H9 (cell line): ENCODE data around the gene FYN. TPM values are rescaled to one million over a fixed set of nuclear protein-coding genes. Genes with fewer than 3 reads are reported as not detected.

Source experiments
- DNase-seq: peaks from one replicate; pipeline ENCODE4 v3.0.0-alpha.2; 2017
- H2AFZ ChIP-seq: one replicate; pipeline ENCODE4 v1.6.1; 2013; ENCODE audit warnings: mild to moderate bottlenecking, low read length, control low read depth, moderate library complexity
- H2AK5ac ChIP-seq: 2 replicates; pipeline ENCODE4 v1.6.1; 2013; ENCODE audit warnings: low read length, control low read depth, mixed read lengths; ENCODE audit not compliant: insufficient read length
- H2BK120ac ChIP-seq: one replicate; pipeline ENCODE4 v1.6.1; 2013; ENCODE audit warnings: low read depth, mild to moderate bottlenecking, low read length, control low read depth, inconsistent platforms; ENCODE audit not compliant: poor library complexity, severe bottlenecking
- H2BK12ac ChIP-seq: 2 replicates; pipeline ENCODE4 v1.6.1; 2013; ENCODE audit warnings: low read length, control low read depth, mixed read lengths, low read depth; ENCODE audit not compliant: insufficient read length
- H2BK15ac ChIP-seq: 2 replicates; pipeline ENCODE4 v1.6.1; 2013; ENCODE audit warnings: low read depth, low read length, control low read depth
- H2BK20ac ChIP-seq: one replicate; pipeline ENCODE4 v1.6.1; 2013; ENCODE audit warnings: low read depth, mild to moderate bottlenecking, low read length, control low read depth, inconsistent platforms; ENCODE audit not compliant: poor library complexity, severe bottlenecking
- H2BK5ac ChIP-seq: 2 replicates; pipeline ENCODE4 v1.6.1; 2013; ENCODE audit warnings: low read length, control low read depth, mixed read lengths; ENCODE audit not compliant: insufficient read length
- H3K14ac ChIP-seq: 2 replicates; pipeline ENCODE4 v1.6.1; 2013; ENCODE audit warnings: low read length, control low read depth; ENCODE audit not compliant: insufficient read depth
- H3K18ac ChIP-seq: 2 replicates; pipeline ENCODE4 v1.6.1; 2013; ENCODE audit warnings: low read depth, mild to moderate bottlenecking, mixed read lengths, low read length, control low read depth; ENCODE audit not compliant: insufficient read length
- H3K23ac ChIP-seq: 2 replicates; pipeline ENCODE4 v1.6.1; 2013; ENCODE audit warnings: low read length, control low read depth, mixed read lengths, low read depth; ENCODE audit not compliant: insufficient read length
- H3K23me2 ChIP-seq: 2 replicates; pipeline ENCODE4 v1.6.1; 2013; ENCODE audit warnings: low read depth, mild to moderate bottlenecking, mixed read lengths, low read length, control low read depth; ENCODE audit not compliant: insufficient read length, poor library complexity, severe bottlenecking
- H3K27ac ChIP-seq: 2 replicates; pipeline ENCODE4 v1.5.1; 2013; ENCODE audit warnings: low read length, control low read depth, mixed read lengths, low read depth; ENCODE audit not compliant: insufficient read length
- H3K27me3 ChIP-seq: 2 replicates; pipeline ENCODE4 v1.6.1; 2013; ENCODE audit warnings: low read length, control low read depth, inconsistent platforms; ENCODE audit not compliant: insufficient read depth
- H3K4ac ChIP-seq: 2 replicates; pipeline ENCODE4 v1.6.1; 2013; ENCODE audit warnings: low read depth, mild to moderate bottlenecking, control low read depth, inconsistent platforms, low read length, moderate library complexity
- H3K4me1 ChIP-seq: 2 replicates; pipeline ENCODE4 v1.6.1; 2013; ENCODE audit warnings: low read length, control low read depth, inconsistent platforms; ENCODE audit not compliant: insufficient read depth
- H3K4me2 ChIP-seq: 2 replicates; pipeline ENCODE4 v1.6.1; 2013; ENCODE audit warnings: low read length, control low read depth, mixed read lengths; ENCODE audit not compliant: insufficient read length, insufficient read depth
- H3K56ac ChIP-seq: 2 replicates; pipeline ENCODE4 v1.6.1; 2013; ENCODE audit warnings: low read depth, mild to moderate bottlenecking, mixed read lengths, low read length, control low read depth; ENCODE audit not compliant: insufficient read length
- H3K79me1 ChIP-seq: 2 replicates; pipeline ENCODE4 v1.6.1; 2013; ENCODE audit warnings: low read depth, mild to moderate bottlenecking, moderate library complexity, low read length, control low read depth, inconsistent platforms; ENCODE audit not compliant: insufficient read depth, poor library complexity, severe bottlenecking
- H3K79me2 ChIP-seq: 2 replicates; pipeline ENCODE4 v1.6.1; 2013; ENCODE audit warnings: low read length, control low read depth, inconsistent platforms; ENCODE audit not compliant: insufficient read depth
- H3K9ac ChIP-seq: 2 replicates; pipeline ENCODE4 v1.6.1; 2013; ENCODE audit warnings: low read length, control low read depth, mixed read lengths; ENCODE audit not compliant: insufficient read length; ENCODE audit errors: extremely low read depth
- H3K9me3 ChIP-seq: one replicate; pipeline ENCODE4 v1.6.1; 2013; ENCODE audit warnings: low read depth, low read length, inconsistent platforms; ENCODE audit not compliant: control insufficient read depth
- H3T11ph ChIP-seq: one replicate; pipeline ENCODE4 v1.6.1; 2013; ENCODE audit warnings: mild to moderate bottlenecking, low read length, control low read depth, inconsistent platforms
- H4K20me1 ChIP-seq: one replicate; pipeline ENCODE4 v1.6.1; 2013; ENCODE audit not compliant: control insufficient read depth, insufficient read length, insufficient read depth
- H4K5ac ChIP-seq: 2 replicates; pipeline ENCODE4 v1.6.1; 2013; ENCODE audit warnings: low read depth, mild to moderate bottlenecking, mixed read lengths, low read length, control low read depth; ENCODE audit not compliant: insufficient read length
- H4K8ac ChIP-seq: replicated peaks from 2 replicates; pipeline ENCODE4 v1.6.1; 2013; ENCODE audit warnings: low read length, control low read depth, mixed read lengths, low read depth; ENCODE audit not compliant: insufficient read length
- H4K91ac ChIP-seq: 2 replicates; pipeline ENCODE4 v1.6.1; 2013; ENCODE audit warnings: low read depth, mild to moderate bottlenecking, moderate library complexity, mixed read lengths, low read length, control low read depth; ENCODE audit not compliant: insufficient read length
- H3K27ac Mint-ChIP-seq, 3 experiments: 2 replicates in 2 of 3; 3 replicates in 1 of 3; pipeline ENCODE4 v1.8.0; 2020 to 2021; ENCODE audit warnings: mixed read lengths in 3 of 3, mild to moderate bottlenecking in 1 of 3, moderate library complexity in 1 of 3
- H3K27me3 Mint-ChIP-seq: 2 replicates; pipeline ENCODE4 v1.8.0; 2021; ENCODE audit warnings: low read depth, mild to moderate bottlenecking, moderate library complexity, mixed read lengths
- H3K36me3 Mint-ChIP-seq, 3 experiments: 2 replicates in 2 of 3; 3 replicates in 1 of 3; pipeline ENCODE4 v1.8.0; 2020 to 2021; ENCODE audit warnings: low read depth in 3 of 3, mixed read lengths in 3 of 3; ENCODE audit not compliant: insufficient read depth in 1 of 3
- H3K4me1 Mint-ChIP-seq, 2 experiments: 2 replicates each; pipeline ENCODE4 v1.8.0; 2020; ENCODE audit warnings: mixed read lengths in 2 of 2
- H3K4me3 Mint-ChIP-seq, 2 experiments: 2 replicates in 1 of 2; 3 replicates in 1 of 2; pipeline ENCODE4 v1.8.0; 2020 to 2021; ENCODE audit warnings: mild to moderate bottlenecking in 2 of 2, mixed read lengths in 2 of 2, moderate library complexity in 1 of 2
- H3K9me3 Mint-ChIP-seq, 2 experiments: 2 replicates in 1 of 2; 3 replicates in 1 of 2; pipeline ENCODE4 v1.8.0; 2020; ENCODE audit warnings: mild to moderate bottlenecking in 2 of 2, mixed read lengths in 2 of 2, moderate library complexity in 1 of 2
- CTCF ChIP-seq: fragments of 200-600 bp; sonication (generic); conservative IDR thresholded peaks from 3 replicates; pipeline ENCODE4 v1.8.0; 2021; ENCODE audit warnings: antibody characterized with exemption, mild to moderate bottlenecking
- WGBS: extraction: QIAGEN DNeasy Blood & Tissue Kit; methylation state at CpG from one replicate; pipeline ENCODE4 v1.1.7; 2013; ENCODE audit warnings: missing lambda C conversion rate, low lambda C conversion rate, mixed read lengths; ENCODE audit not compliant: insufficient read length; ENCODE audit errors: extremely low coverage; 5-methylcytosine and 5-hydroxymethylcytosine counted together
- total RNA-seq: library from RNA; stranded (reverse); gene quantifications from 2 replicates; pipeline ENCODE4 v1.2.1, GENCODE V29; 2021

FYN gene
- total RNA-seq, 1 experiment from 2014 or later = 64.8 TPM

- Histone ChIP-seq H3K9me3 (no peaks in the 10 kb centered on the region), H3K4me1 (peaks cover 19% of the 10 kb centered on the region; the same call in 1 of the 2 replicates), H4K8ac (no peak overlapping the region), H2AFZ (no peak overlapping the region), H2BK12ac (no peak overlapping the region), H3K56ac (no peak overlapping the region), H3K79me2 (no peaks in the 10 kb centered on the region), H2BK5ac (no peak overlapping the region), H2BK15ac (no peak overlapping the region), H3T11ph (no peak overlapping the region), H3K79me1 (no peaks in the 10 kb centered on the region), H3K27ac (no peak overlapping the region), H4K5ac (no peak overlapping the region), H2BK120ac (no peak overlapping the region), H4K91ac (no peak overlapping the region), H4K20me1 (no peaks in the 10 kb centered on the region), H2AK5ac (no peak overlapping the region), H3K23me2 (no peaks in the 10 kb centered on the region), H3K18ac (no peak overlapping the region), H3K14ac (no peak overlapping the region), H3K23ac (no peak overlapping the region), H3K4ac (no peak overlapping the region), H3K9ac (no peak overlapping the region), H3K4me2 (no peak overlapping the region), H2BK20ac (no peak overlapping the region), H3K27me3 (no peaks in the 10 kb centered on the region)
- TF ChIP-seq CTCF = no peak
- no peak for DNase-seq
- Mint-ChIP-seq H3K4me1 (peaks cover 31 to 41% of the 10 kb centered on the region in 2 experiments), H3K27ac (no peak overlapping the region), H3K4me3 (no peak overlapping the region), H3K27me3 (no peaks in the 10 kb centered on the region), H3K9me3 (no peaks in the 10 kb centered on the region), H3K36me3 (peaks cover 0 to 5% (median 4%) of the 10 kb centered on the region in 3 experiments; a peak in 4 of 7 replicates)
- WGBS = no CpG with 5 or more reads among the region's 5 CpGs
Measured at GRCh38 chr6:111743360-111743759, 129.9 kb downstream of the FYN start.
